ENCODE measurements around the gene GRK3.

The GRK3 gene

DNA sequence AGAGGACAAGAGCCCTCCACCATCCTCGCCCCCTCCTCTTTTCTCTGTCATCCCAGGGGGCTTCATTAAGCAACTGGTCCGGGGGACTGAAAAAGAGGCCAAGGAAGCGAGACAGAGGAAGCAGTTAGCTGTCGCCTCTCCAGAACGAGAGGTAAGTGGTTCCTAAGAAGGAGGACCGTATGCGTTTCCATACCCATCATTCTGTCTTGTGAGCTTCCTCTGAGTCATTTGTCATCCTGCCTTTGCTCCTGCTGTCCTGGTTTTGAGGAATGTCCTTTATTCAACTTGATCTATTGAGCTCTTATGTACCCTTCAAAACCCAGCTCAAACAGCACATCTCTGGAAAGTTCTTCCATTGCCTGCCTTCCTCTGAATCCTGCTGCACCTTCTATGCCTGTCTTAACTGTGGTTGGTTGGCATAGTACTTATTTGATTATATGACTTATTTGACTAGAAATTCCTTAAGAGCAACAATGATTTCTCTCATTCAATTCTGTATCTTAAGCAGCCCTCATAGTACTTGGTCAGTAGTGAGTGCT lies 198.8 kb downstream of the GRK3 start:
- DNase-seq, result no peak

DNA sequence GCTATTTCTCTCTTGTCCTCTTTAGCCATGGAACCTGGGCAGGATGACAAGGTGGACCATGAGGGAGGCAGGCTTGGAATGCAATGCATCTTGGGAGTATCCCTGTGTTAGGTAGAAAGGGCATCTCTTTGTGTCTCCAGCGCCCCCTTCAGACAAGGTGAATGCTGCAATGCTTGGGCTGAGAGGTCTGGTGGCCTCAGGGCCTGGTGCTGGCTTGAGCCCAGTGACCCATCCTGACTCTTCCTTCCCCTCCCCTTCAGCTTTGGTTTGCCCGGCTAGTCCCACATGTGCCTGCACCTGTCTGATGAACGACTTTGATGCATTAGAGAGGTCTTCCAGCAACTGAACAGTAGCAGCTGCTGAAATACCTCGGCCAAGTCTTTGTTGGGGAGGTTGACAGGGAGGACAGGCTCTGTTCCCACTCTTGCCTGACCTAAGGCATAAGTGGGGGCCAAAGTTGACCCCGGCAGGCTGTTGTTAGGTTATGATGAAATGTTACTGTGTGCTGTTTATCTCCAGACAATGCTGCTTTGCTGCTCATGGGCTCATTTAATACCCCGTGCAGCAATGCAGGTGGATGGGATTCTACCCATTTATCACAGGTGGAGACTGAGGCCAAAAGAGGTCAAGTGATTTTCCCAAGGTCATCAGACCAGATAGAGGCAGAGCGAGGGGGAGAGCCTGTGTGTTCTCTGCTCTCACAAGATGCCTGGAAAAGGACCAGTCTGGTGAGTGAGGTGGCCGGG lies 200.0 kb downstream of the GRK3 start:
- DNase-seq, result no peak

DNA sequence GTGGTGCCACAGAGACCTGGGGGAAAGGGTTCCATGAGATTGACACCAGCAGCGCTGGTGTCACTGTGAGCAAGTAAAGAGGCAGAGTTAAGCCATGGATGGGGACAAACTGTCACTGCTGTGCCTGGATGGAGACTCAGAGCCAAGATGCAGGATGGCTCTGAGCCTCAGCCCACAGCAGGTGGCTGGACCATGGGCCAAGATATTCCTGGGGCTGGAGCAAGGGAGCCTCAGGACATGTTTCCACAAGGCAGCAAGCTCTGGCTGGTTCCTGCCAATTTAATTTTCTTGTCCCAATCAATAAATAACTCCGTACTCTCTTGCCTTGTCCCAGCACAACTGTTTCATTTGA lies 200.5 kb downstream of the GRK3 start:
- DNase-seq, result no peak

DNA sequence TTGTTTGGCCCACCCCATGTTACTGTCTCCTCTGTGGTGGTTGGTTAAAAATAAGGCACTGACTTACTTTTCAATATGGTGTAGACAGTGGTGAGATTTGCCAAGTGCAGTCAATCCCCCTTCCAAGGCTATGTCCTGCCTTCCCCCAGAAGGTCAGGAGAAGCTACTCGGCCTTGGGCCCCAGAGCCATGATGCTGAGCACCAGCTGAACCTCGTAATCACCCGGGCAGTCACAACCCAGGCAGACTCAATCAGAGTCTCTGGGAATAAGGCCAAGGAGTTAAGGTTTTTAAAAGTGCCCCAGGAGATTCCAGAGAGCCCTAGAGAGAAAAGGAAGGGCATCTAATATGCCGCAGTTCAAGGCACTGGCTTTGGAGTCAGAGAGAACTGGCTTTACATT lies 201.3 kb downstream of the GRK3 start:
- no peak for DNase-seq

DNA sequence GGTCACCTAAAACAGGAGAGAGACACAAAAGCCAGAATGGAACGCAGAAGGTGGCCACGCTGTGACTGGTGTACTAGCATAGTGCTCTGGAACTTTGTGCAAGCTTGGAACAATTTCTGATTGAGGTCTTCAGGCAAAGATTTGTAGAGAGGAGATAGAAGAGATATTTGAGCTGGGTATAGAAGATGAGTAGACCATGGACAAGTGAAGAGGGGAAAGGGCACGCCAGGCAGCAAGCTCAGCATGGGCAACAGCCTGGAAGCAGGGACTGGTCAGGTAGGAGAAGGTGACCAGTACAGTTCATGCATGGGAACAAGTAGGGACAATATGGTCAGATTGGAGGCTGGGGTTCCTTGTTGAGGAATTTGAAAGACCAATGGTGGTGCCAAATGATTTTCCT lies 201.9 kb downstream of the GRK3 start:
- no peak for DNase-seq

DNA sequence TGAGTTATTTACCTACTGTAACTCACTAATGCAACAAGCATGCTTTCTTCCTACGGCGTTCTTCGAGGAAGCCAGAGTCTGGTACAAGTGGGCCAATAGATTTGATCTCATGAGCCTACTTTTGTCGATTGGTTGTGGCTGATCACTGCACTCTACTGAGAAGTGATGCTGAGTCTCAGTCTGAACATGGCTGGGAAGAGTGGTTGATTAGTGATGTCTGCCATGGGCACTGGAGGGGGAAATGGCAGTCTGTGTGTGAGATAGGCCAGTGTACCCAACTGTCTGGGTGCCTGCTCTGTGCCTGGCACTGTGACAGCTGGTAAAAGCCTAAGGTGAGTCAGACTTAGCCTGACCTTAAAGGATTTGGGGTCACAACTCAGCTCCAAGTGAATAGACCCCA lies 205.9 kb downstream of the GRK3 start:
- DNase-seq, result no peak

DNA sequence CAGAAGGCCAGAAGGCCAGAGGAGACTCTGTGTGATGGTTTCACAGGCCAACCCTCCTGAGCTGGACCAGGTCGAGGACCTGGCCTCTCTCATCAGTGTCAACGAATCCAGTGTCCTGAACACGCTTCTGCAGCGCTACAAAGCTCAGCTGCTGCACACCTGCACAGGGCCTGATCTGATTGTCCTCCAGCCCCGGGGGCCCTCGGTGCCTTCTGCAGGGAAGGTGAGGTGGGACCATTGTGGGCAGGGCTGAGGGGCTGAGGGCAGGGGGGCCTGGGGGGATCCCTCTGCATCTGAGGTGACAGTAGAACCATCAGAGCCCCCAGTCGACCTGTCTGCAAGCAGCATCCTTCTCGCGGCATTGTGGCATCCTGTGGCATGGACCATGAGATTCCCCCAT lies 207.8 kb downstream of the GRK3 start:
- no peak for DNase-seq

DNA sequence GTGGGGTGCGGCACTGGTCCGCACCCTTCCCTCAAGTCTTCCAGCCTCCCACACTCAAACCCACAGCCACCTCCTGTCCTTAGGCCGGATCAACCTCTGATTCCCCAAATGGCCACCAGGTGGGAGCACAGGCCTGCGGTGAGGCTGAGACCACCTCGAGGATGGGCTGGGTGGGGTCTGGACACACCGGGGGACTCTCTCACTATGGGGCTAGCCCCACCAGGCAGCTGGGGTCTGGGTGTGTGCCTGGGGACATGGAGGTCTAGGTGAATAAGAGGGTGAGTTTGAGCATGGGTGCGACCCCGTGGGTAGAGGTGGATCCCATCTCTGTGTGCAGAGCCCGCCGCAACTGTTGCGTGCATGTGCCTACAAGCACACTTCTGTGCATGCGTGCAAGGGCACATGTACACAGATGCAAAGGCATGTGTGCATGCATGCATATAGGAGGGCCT lies 210.1 kb downstream of the GRK3 start:
- DNase-seq, result no peak

DNA sequence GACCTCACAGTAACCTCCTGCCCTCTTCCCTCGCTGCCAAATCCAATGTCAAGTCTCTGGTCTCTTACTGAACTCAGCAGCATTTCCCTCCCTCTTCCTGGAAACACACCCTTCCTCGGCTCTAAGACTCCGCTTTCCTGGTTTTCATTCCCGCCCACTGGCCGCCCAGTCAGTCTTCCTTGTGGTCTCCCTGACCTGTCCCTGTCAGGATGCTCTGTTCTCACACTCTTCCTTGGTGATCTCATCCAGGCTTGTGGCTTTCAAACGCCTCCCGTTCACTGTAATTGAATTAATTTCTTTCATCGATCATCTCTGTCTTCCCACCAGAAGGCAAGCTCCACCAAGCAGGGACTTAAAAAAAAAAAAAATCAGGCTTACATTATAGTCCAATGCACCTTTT lies 211.1 kb downstream of the GRK3 start:
- no peak for DNase-seq

DNA sequence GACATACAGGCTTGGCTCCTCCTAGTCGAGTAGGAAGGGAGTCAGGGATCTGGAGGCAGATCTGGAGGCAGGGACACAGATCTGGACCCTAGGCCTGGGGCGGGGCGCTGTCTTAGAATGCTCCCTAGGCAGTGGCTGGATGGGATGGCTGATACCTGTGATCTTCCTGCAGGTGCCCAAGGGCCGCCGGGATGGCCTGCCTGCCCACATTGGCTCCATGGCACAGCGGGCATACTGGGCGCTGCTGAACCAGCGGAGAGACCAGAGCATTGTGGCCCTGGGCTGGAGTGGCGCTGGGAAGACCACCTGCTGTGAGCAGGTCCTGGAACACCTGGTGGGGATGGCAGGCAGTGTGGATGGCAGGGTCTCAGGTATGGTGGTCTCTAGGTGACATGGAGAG lies 212.9 kb downstream of the GRK3 start:
- no peak for DNase-seq

DNA sequence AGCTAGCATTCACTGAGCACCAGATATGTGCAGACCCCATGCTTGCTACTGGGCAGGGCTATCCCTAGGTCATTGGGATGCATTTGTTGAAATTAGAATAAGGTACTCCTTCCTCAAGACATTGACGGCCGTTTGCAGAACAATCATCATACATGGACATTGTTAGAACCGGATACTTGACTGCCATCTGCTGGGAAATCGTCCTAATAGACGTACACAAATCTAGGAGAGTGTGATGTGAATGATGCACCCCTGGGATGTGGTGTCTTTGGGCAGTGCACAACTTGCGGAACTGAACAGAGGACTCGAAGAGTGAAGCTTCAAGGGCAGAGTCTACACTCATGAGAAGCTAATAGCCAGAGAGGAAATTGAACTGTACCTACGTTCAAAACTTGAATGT lies 213.4 kb downstream of the GRK3 start:
- no peak for DNase-seq

Data from CD4-positive, alpha-beta T cell treated with Interleukin-17A for 4 hours (primary cell).